Peyer's patch (tissue), 4 donors: ENCODE data around the gene DNAH8. TPM values are rescaled to one million over a fixed set of nuclear protein-coding genes. Genes with fewer than 3 reads are reported as not detected.

Experiments
- DNase-seq, 3 donors: peaks; one replicate each; pipeline ENCODE4 v3.0.0-alpha.2; 2017 to 2019
- H3K27ac ChIP-seq, 4 donors: fragments of 200-600 bp; sonication (generic); one replicate each; pipeline ENCODE4 v1.5.1; 2016 to 2019
- H3K27me3 ChIP-seq, 2 donors: fragments of 200-600 bp; sonication (generic); one replicate each; pipeline ENCODE4 v1.5.1; 2019
- H3K36me3 ChIP-seq, 3 donors: fragments of 200-600 bp; sonication (generic); one replicate each; pipeline ENCODE4 v1.5.1; 2016 to 2019
- H3K4me1 ChIP-seq, 4 donors: fragments of 200-600 bp; sonication (generic); one replicate each; pipeline ENCODE4 v1.5.1; 2016 to 2019
- H3K4me3 ChIP-seq, 4 donors: fragments of 200-600 bp; sonication (generic); 1 replicate in 3 of 4; 2 replicates in 1 of 4; pipeline ENCODE4 v1.5.1; 2016 to 2019; ENCODE audit warnings: mild to moderate bottlenecking in 1 of 4
- H3K9me3 ChIP-seq, 4 donors: fragments of 200-600 bp; sonication (generic); one replicate each; pipeline ENCODE4 v1.5.1; 2016 to 2019; ENCODE audit warnings: mild to moderate bottlenecking in 1 of 4
- POLR2A ChIP-seq, 2 donors: fragments of 450-650 bp; IDR thresholded peaks; one replicate each; pipeline ENCODE4 v1.5.1; 2017; ENCODE audit warnings: antibody characterized with exemption in 2 of 2, mild to moderate bottlenecking in 2 of 2, moderate library complexity in 2 of 2
- total RNA-seq, 4 donors: library from RNA; depleted of rRNA; stranded (reverse); fragments of >200 nt; gene quantifications; one replicate each; pipeline ENCODE4 v1.1.0, GENCODE V29; 2016
- TF ChIP-seq, protein P1 (sequence below), 6 experiments: fragments of 450-650 bp in 4 of 6; fragments of 200-600 bp in 2 of 6; sonication (generic) in 1 of 6; IDR thresholded peaks; one replicate each; pipeline ENCODE4 v1.5.1; 2017 to 2019; ENCODE audit warnings: antibody characterized with exemption in 6 of 6, mild to moderate bottlenecking in 3 of 6, moderate library complexity in 1 of 6

DNAH8 gene
- total RNA-seq, 4 donors from 2014 or later = 0.83 TPM; not detected in 3

GRCh38 chr6:38976801-38977500 is 261.8 kb downstream of the DNAH8 start:
- TF ChIP-seq, protein P1, sequence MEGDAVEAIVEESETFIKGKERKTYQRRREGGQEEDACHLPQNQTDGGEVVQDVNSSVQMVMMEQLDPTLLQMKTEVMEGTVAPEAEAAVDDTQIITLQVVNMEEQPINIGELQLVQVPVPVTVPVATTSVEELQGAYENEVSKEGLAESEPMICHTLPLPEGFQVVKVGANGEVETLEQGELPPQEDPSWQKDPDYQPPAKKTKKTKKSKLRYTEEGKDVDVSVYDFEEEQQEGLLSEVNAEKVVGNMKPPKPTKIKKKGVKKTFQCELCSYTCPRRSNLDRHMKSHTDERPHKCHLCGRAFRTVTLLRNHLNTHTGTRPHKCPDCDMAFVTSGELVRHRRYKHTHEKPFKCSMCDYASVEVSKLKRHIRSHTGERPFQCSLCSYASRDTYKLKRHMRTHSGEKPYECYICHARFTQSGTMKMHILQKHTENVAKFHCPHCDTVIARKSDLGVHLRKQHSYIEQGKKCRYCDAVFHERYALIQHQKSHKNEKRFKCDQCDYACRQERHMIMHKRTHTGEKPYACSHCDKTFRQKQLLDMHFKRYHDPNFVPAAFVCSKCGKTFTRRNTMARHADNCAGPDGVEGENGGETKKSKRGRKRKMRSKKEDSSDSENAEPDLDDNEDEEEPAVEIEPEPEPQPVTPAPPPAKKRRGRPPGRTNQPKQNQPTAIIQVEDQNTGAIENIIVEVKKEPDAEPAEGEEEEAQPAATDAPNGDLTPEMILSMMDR (IDR thresholded peaks at IDR 0.05) = no peak
- no peak for TF ChIP-seq POLR2A (IDR thresholded peaks at IDR 0.05)
- Histone ChIP-seq H3K36me3 (no peaks in the 10 kb centered on the region), H3K27ac (no peak overlapping the region), H3K4me1 (no peaks in the 10 kb centered on the region), H3K4me3 (no peak overlapping the region), H3K27me3 (no peaks in the 10 kb centered on the region), H3K9me3 (no peaks in the 10 kb centered on the region)
- no peak for DNase-seq

- Histone ChIP-seq H3K27ac (no peak overlapping the region), H3K36me3 (no peaks in the 10 kb centered on the region), H3K4me3 (no peak overlapping the region), H3K27me3 (no peaks in the 10 kb centered on the region), H3K4me1 (no peaks in the 10 kb centered on the region), H3K9me3 (no peaks in the 10 kb centered on the region)
- no peak for TF ChIP-seq POLR2A (IDR thresholded peaks at IDR 0.05)
- TF ChIP-seq, protein P1 (IDR thresholded peaks at IDR 0.05) = no peak
- DNase-seq = no peak
These were observed 263.1 kb downstream of the DNAH8 start for GRCh38 chr6:38978139-38978704.

DNA sequence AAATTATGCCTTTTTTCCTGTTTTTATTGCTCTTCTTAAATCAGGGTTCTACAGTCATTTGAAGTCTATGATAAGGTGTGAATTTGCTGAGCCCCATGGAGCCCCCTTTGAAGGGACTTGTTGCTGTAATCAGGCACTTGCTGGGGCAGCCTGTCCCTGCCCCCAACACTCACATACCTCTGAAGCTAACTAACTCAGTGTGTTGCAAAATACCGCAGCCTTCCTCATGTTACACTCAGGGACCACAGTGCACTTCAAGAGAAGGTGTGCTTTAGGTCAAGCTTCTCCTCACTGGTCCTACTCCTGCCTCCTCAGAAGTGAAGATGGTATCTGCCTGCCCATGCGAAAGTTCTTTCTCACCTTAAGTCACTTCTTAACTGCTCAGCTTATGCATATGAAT is 267.4 kb downstream of the DNAH8 start:
- Histone ChIP-seq H3K36me3 (no peaks in the 10 kb centered on the region), H3K4me1 (no peaks in the 10 kb centered on the region), H3K27ac (no peak overlapping the region), H3K4me3 (no peak overlapping the region), H3K9me3 (no peaks in the 10 kb centered on the region), H3K27me3 (no peaks in the 10 kb centered on the region)
- no peak for DNase-seq
- TF ChIP-seq, protein P1 (IDR thresholded peaks at IDR 0.05) = no peak
- no peak for TF ChIP-seq POLR2A (IDR thresholded peaks at IDR 0.05)

DNA sequence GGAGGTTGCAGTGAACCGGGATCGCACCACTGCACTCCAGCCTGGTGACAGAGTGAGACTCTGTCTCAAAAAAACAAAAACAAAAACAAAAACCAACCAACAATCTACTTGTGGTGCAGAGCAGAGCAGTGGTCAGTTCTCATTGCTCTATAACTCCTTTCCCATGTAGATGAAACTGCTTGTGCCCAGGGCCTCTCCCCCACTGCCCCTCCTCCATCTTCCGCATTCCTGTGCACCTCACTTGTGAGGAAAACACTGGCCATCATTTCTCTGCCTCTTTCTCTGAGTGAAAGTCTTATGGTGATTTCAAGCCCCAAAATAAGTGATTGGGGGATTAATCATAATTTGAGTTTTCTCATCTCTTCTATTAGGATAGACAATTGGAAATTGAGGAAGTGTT is 269.6 kb downstream of the DNAH8 start:
- Histone ChIP-seq H3K36me3 (no peaks in the 10 kb centered on the region), H3K27me3 (no peaks in the 10 kb centered on the region), H3K4me1 (no peaks in the 10 kb centered on the region), H3K9me3 (no peaks in the 10 kb centered on the region), H3K27ac (no peak overlapping the region), H3K4me3 (no peak overlapping the region)
- no peak for DNase-seq
- TF ChIP-seq, protein P1 (IDR thresholded peaks at IDR 0.05) = no peak
- no peak for TF ChIP-seq POLR2A (IDR thresholded peaks at IDR 0.05)

- Histone ChIP-seq H3K27ac (no peak overlapping the region), H3K27me3 (no peaks in the 10 kb centered on the region)
- TF ChIP-seq, protein P1 (IDR thresholded peaks at IDR 0.05) = no peak
- TF ChIP-seq POLR2A (IDR thresholded peaks at IDR 0.05) = no peak
These were observed 270.7 kb downstream of the DNAH8 start for GRCh38 chr6:38985839-38986238.

More at GRCh38 chr6:38985839-38986238, 270.7 kb downstream of the DNAH8 start:
- no peak for DNase-seq
- no peaks in the 10 kb centered on the region for H3K36me3 ChIP-seq
- H3K4me3 ChIP-seq = no peak overlapping the region
- H3K9me3 ChIP-seq = no peaks in the 10 kb centered on the region
- no peaks in the 10 kb centered on the region for H3K4me1 ChIP-seq
